ENCODE data around the gene ZNF20. TPM values are rescaled to one million over a fixed set of nuclear protein-coding genes. Genes with fewer than 3 reads are reported as not detected.

ZNF20 gene
- total and polyA plus RNA-seq, 10 of the 15 experiments (the other 5 are each of a cell fraction or from before 2014, with no cell fraction given), result 2.0 to 5.1 (median 2.6) TPM

- TF ChIP-seq JUND (IDR thresholded peaks at IDR 0.05; ENCODE audit: low read depth, low read length) (0 out of 2 replicates have a peak, but pooled peaks have one; percentile 22), POU2F2 (IDR thresholded peaks at IDR 0.05; ENCODE audit: borderline replicate concordance, low read depth, low read length) (peak; percentile 84; the same call in 2 of the 3 replicates), MEF2A (IDR thresholded peaks at IDR 0.05; ENCODE audit: insufficient read depth, low read depth, low read length) (no peak), PML (IDR thresholded peaks at IDR 0.05; ENCODE audit: low read length) (no peak), TAF1 (IDR thresholded peaks at IDR 0.05; ENCODE audit: borderline replicate concordance, low read depth, low read length) (peak; percentile 62; the same call in 1 of the 2 replicates), POLR2AphosphoS5 (IDR thresholded peaks at IDR 0.05; ENCODE audit: low read length) (0 out of 2 replicates have a peak, but pooled peaks have one; percentile 29), CEBPZ (IDR thresholded peaks at IDR 0.05; ENCODE audit: low read depth, low read length) (no peak), GABPA (IDR thresholded peaks at IDR 0.05; ENCODE audit: low read depth) (peak; percentile 55; the same call in 1 of the 2 replicates), IRF3 (IDR thresholded peaks at IDR 0.05) (0 out of 2 replicates have a peak, but pooled peaks have one; percentile 20), DPF2 (IDR thresholded peaks at IDR 0.05) (peak; percentile 90), RAD21 (IDR thresholded peaks at IDR 0.05; ENCODE audit: insufficient read depth, low read depth, low read length) (no peak), MLLT1 (IDR thresholded peaks at IDR 0.05) (no peak), MXI1 (IDR thresholded peaks at IDR 0.05; ENCODE audit: low read depth, low read length) (peak; percentile 49; the same call in 1 of the 2 replicates), RB1 (IDR thresholded peaks at IDR 0.05; ENCODE audit: borderline replicate concordance) (0 out of 2 replicates have a peak, but pooled peaks have one; percentile 21), NRF1 (conservative IDR thresholded peaks at IDR 0.05; ENCODE audit: low read depth, low read length) (no peak), KLF5 (IDR thresholded peaks at IDR 0.05; ENCODE audit: partially characterized antibody) (no peak), STAT1 (conservative IDR thresholded peaks at IDR 0.05) (no peak), SUZ12 (IDR thresholded peaks at IDR 0.05; ENCODE audit: unreplicated experiment) (no peak), SUPT20H (IDR thresholded peaks at IDR 0.05; ENCODE audit: borderline replicate concordance, control insufficient read depth, low read depth, low read length) (no peak), YY1 (IDR thresholded peaks at IDR 0.05; ENCODE audit: low read depth, low read length) (0 out of 2 replicates have a peak, but pooled peaks have one; percentile 27)
- TF ChIP-seq, protein P1, sequence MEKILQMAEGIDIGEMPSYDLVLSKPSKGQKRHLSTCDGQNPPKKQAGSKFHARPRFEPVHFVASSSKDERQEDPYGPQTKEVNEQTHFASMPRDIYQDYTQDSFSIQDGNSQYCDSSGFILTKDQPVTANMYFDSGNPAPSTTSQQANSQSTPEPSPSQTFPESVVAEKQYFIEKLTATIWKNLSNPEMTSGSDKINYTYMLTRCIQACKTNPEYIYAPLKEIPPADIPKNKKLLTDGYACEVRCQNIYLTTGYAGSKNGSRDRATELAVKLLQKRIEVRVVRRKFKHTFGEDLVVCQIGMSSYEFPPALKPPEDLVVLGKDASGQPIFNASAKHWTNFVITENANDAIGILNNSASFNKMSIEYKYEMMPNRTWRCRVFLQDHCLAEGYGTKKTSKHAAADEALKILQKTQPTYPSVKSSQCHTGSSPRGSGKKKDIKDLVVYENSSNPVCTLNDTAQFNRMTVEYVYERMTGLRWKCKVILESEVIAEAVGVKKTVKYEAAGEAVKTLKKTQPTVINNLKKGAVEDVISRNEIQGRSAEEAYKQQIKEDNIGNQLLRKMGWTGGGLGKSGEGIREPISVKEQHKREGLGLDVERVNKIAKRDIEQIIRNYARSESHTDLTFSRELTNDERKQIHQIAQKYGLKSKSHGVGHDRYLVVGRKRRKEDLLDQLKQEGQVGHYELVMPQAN (conservative IDR thresholded peaks at IDR 0.05), result peak; percentile 7; the same call in 1 of the 2 replicates
Observed at GRCh38 chr19:12156223-12157058, 16.3 kb upstream of the ZNF20 start, which contains the start of gene ZNF625 (continued).

Data from GM12878 (cell line).